Endothelial cell of hepatic sinusoid (primary cell): Measurements from ENCODE around the gene GOLPH3L.
"Not testable (repeated sequence)": the region's sequence is repeated elsewhere in the genome, so short reads cannot be mapped to it uniquely, and the experiment has no call there.

ENCODE experiments used
- in situ Hi-C: cut with HindIII; loops from 2 replicates; pipeline ENCODE4 v1.10.0; 2017; ENCODE audit warnings: low sequenced_read_pairs

GOLPH3L gene

DNA sequence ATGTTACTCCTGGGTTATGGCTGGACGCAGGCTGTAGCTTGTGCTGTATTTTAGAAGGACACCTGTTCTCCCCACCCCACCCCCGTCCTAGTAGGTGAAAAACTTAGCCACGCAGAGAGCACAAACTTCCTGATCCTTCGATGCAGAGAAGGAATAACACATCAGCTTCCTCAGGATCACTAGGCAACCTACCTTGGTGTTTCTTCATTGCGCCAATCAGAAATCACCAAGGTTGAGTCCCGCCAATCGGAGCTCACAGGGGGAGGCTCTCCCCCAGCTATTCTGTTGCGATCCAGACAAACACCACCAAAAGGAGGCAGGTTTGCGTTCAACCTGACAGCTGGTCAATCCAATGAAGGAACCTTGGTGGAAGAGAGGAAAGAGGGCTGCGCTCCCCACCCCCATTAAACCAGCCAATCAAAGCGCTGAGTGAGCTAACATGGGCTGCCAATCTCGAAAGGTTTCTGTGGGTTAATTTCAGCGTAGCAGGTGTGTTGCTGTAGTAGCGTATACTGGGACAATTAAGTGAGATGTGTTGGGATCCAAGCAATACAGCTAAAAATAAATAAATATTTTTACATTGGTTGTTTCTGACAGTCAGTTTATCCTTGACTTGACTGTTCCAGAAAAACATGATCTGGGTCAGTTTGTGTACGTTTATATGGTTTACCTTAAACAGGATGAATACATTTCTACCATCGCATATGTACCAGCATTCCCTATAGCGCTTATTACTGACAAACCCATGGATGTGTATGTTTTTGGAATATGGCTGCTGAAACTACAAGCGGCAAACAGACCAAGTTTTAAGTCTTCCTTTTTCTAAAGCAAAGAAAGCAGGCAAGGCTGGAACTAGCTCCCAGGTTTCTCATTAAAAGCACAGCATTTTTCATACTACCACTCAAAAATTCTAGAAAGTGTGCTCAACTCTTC, at the start of gene GOLPH3L:
Gene GOLPH3L (minus strand): TSS at position 160 of the 933 bp plus-strand sequence. CDS start 2,316 bp downstream, outside the sequence.
- in situ Hi-C loops = no loop called here

DNA sequence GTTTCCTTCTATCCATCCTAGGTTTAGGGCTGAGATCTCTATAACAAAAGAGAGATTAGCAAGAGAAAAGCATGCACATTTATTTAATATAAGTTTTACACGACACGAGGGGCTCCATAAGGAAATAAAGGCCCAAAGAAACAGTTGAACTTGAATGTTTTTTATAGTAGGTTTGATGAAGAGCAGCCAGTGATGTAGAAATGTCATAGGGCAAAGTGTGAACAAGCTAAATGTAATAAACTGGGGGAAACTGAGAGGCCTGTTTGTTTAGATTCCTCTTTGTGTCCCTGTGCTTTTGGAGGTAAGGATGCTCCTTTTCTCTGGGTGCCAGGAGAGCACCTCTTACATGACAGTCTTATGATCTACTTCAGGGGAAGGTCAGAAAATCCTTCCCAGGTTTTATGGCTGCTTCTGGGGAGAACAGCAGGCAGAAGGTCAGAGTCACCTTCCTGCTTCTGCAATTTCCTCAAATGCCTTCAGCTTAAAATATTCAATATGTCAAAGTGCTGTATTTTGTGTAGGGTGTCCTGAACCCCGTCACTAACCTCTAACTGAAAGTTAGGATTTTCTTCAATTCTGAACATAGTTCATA, 33.3 kb upstream of the GOLPH3L start:
- in situ Hi-C loops = no loop called here

DNA sequence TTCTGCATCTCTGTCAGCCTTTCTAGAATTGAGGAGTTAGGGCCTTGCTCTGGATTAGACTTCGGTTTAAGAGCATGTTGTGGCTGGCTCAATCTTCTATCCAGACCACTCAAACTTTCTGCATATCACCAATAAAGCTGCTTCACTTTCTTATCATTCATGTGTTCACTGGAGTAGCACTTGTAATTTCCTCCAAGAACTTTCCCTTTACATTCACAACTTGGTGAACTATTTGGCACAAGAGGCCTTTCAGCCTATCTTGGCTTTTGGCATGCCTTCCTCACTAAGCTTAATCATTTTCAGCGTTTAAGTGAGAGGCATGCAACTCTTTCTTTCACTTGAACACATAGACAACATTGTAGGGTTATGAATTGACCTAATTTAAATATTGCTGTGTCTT, 27.4 kb upstream of the GOLPH3L start:
- in situ Hi-C loops = loop anchor here (5.0 kb wide), 2 partner anchors 42 to 53 kb away; no protein-coding TSS in a partner anchor

DNA sequence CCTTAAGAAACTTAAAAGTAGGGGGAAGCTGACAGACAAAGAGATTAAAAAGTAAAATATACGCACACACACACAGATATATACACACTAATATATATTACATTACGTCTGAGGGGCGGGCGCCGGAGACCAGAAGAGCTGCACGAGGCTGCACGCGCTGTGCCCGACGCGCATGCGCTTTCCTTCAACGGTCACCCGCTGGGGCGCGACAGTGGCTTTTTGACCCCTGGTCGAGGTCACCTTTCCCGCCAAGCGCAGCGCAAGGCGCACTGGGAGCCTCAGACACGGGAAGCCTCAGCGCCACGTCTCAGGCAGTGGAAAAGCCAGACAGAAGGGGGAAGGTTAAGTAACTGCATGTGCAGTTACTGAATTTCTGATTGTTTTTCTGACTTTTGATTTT, 23.7 kb upstream of the GOLPH3L start, which contains the start of gene HORMAD1:
Gene HORMAD1 (minus strand): TSS at position 193 of the 400 bp plus-strand sequence. CDS start 1,390 bp downstream, outside the sequence.
- in situ Hi-C loops = loop anchor here (5.0 kb wide), 2 partner anchors 38 to 57 kb away; no protein-coding TSS in a partner anchor

DNA sequence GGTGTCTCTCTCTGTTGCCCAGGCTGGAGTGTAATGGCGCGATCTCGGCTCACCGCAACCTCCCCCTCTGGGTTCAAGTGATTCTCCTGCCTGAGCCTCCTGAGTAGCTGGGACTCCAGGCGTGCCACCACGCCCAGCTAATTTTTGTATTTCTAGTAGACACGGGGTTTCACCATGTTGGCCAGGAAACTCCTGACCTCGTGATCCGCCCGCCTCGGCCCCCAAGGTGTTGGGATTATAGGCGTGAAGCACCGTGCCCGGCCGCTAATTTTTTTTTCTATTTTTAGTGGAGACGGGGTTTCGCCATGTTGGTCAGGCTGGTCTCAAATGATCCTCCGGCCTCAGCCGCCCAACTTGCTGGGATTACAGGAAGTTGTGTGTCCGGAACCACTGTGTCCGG, 23.1 kb upstream of the GOLPH3L start:
- in situ Hi-C loops = loop anchor here (5.0 kb wide), 2 partner anchors 38 to 57 kb away; no protein-coding TSS in a partner anchor

DNA sequence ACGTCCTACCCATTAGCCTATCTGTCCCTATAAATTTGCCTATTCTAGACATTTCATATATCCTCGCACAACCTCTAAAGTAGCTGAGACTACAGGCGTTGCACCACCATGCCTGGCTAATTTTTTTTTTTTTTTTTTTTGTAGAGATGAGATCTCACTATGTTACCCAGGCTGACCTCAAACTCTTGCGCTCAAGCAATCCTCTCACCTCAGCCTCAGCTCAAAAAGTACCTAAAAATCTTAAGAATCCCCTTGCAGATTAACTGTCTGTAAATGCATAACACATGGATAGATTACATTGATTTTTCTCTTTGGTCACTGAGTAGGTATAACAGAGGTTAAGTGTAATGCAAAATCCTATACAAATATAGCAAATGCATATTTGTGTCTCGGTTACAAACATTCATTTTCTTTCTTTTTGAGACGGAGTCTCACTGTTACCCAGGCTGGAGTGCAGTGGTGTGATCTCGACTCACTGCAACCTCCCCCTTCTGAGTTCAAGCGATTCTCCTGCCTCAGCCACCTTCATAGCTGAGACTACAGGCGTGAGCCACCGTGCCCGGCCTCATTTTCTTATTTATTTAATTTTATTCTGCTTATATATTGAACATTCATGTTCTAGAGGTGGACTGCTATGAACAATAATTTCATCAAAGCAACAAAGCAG, 21.4 kb upstream of the GOLPH3L start:
- in situ Hi-C loops = no loop called here

DNA sequence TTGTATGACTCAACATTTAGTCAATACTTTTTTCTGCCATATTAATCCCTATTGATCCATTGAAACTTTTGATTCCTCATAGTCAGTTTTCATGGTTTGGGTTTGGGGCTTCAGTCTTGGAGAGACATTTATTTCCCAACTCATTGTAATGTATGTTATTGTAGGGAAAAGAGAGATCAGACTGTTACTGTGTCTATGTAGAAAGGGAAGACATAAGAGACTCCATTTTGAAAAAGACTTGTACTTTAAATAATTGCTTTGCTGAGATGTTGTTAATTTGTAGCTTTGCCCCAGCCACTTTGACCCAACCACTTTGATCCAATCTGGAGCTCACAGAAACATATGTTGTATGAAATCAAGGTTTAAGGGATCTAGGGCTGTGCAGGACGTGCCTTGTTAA, 12.1 kb upstream of the GOLPH3L start:
- in situ Hi-C loops = not testable (repeated sequence)

DNA sequence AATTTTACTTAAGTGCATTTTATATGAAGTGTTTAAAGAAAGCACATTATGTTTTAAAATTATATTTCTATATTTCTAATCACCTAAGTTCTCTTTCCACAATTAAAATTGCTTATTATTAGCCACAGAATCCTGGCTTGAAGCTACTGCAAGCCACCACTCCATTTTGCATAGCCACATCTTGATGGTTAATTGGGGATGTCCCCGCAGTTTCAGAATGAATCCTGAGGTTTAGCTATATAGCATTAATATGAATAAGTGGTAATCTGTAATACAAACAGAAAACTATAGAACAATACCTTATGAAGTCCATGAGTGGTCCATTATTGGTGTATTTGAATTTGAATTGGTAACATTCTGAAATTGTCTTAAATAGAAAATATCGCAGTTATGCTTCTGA, 11.6 kb upstream of the GOLPH3L start:
- in situ Hi-C loops = no loop called here

DNA sequence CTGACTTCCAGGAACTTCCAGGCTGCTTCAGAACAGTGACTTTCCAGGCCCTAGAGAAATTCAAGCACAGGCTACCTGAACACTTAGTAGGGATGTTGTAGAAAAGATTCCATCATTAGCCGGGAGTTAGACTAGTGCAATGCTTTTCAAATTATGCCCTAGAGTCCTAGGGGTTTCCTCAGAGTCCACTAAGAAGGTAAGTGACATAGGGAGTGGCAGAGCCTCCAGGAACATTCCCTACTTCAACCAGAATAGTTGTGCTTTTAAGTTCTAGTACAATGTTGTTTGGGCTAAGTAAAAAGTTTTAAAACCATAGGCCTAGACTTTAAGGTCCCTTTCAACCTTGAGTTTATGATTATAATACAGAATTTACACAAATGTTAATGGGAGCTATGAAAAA, 9.1 kb upstream of the GOLPH3L start:
- in situ Hi-C loops = no loop called here

DNA sequence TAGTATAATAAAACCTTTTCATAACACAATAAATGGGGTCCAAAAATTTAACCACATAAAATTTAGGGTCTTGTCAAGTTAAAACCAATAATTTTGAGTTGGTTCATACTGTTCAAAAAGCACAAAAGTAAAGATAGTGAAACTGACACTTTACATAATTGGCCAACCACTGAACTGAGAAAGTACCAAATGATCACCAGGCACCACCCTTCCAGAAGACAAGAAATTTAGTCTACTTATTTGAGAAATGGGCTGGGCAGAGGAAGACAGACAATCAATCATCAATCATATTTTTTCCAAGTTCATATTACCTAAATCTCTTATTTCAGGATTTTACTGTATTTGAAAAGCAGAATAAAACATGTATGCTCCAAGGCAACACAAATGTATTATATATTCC, 6.5 kb upstream of the GOLPH3L start:
- in situ Hi-C loops = no loop called here

DNA sequence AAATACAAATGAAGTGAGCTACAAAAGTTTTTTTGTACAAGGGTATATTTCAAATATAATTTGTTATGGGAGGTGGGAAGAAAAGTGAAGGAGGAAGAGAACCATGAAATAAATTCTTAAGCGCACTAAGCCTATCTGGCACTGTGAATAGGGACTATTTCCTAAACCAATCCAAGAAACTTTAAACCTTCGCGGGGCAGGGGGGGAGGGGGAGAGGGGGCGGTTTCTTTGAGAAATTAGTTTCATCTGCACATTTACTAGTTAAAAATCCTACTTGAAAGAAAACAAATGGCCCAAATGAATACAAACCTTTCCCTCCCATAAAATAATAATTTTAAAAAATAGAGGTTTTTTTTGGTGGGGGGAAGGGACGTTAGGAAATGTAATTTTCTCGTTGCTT, 364 bp downstream of the GOLPH3L start:
- in situ Hi-C loops = no loop called here

DNA sequence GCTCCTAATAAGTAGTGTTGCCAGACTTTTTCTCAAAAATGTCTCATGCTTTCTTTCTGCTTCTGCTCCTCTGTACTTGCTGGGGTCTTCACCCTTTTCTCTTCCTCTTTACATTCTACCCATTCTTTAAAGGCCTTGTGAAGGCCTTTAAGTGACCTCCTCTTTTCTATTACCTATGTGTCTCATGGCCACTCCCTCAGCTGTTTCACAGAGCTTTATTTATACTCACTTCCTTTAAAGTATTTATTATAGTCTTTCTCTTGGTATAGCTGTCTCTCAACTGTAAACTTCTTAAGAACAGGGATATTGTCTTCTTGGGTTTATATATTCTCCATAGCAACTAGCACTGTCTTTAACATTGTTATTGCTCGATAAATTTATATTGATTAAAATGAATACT, 792 bp downstream of the GOLPH3L start:
- in situ Hi-C loops = no loop called here

DNA sequence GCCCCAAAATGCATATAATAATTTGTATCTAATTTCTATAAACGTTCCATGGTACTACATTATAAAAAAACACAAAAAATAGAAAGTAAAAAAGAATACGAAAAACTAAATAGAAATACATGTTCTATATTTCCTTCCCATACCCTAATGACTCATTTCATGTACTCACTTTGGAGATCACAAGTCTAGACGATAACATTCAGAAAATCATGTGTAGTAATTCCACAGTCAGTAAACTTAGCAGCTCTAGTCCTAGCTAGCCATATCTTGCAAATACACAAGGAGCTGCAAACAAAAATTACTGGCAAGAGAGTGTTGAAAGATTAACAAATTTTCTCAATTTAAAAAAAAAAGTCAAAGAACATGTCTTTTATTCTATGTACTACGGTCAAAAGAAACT, 1.4 kb downstream of the GOLPH3L start:
- in situ Hi-C loops = no loop called here

DNA sequence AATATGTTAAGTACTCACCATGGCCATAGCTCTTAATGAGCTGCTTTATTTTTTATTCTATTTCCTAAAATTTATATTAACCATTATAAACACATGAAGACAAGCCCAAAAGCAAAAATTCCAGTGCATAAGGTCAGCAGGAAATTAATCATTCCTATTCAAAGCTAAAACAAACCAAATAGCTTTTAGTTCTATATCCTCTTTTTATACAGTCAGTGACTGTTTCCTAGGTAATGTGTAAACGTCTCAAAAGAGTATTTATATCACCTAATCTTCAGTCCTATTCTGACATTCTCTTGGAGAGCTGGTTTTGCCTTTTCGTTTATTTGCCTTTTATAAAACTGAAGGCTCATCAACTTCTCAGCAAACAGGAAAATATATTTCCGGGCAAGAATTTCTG, 4.2 kb downstream of the GOLPH3L start:
- in situ Hi-C loops = no loop called here

DNA sequence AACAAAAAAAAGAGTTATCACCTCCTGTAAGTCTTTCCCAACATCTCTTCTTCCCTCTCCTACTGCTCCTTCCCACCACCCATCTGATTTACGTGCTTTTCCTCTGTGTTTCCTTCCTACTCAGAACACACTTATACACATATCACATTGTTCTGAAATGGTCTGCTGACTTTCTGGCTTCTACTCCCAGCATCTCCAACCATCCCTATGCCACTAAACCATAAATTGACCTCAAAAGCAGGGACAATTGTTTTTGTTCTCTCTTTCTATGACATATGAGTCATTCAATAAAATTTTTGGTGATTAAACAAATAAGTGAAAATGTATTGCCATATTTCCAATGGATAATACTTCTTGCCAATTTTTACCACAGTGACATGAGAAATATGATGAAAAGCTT, 8.2 kb downstream of the GOLPH3L start:
- in situ Hi-C loops = no loop called here

DNA sequence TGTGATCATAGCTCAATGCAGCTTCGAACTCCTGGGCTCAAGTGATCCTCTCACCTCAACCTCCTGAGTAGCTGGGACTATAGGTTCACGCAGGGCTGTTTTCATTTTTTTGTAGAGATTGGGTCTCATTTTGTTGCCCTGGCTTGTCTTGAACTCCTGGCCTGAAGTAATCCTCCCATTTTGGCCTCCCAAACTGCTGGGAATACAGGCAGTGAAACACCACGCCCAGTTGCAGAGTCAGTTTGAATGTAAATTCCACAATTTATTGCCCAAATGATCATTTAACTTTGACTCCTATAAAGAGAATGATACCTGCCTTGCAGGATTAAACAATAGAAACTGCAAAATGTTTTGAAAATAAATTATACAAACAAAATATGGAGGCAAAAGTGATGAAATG, 10.7 kb downstream of the GOLPH3L start:
- in situ Hi-C loops = no loop called here

DNA sequence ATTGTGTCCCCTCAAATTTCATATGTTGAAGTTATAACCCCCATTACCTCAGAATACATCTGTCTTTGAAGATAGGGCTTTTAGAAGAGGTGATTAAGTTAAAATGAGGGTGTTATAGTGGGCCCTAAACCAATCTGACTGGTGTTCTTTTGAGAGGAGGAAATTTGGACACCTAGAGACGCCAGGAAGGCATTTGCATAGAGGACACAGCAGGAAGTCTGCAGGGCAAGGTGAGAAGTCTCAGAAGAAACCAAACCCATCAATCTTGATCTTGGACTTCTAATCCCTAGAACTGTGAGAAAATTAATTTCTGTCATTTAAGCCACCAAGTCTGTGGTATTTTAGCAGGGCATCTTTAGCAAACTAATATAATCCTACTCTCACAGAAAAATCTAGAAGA, 13.0 kb downstream of the GOLPH3L start:
- in situ Hi-C loops = loop anchor here (5.0 kb wide), 1 partner anchor 38 kb away; the partner anchor contains the start of gene HORMAD1

DNA sequence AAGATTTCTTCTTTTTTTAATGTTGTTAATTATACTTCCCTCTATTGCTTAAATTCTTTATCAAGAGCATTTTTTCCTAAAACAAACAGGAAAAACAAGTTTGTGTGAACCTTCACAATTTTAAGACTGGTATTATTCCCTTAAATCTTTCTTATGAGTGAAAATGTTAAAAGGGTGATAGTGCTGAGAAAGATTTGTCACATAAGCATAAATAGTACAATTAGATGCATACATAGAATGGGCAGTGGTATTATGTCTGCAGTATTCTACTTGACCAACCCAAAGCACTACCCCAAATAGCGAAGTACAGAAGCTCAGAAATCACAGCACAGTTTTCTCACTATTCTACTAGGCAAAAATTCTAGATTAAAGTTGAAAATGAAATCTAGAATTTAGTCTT, 18.0 kb downstream of the GOLPH3L start:
- in situ Hi-C loops = no loop called here

DNA sequence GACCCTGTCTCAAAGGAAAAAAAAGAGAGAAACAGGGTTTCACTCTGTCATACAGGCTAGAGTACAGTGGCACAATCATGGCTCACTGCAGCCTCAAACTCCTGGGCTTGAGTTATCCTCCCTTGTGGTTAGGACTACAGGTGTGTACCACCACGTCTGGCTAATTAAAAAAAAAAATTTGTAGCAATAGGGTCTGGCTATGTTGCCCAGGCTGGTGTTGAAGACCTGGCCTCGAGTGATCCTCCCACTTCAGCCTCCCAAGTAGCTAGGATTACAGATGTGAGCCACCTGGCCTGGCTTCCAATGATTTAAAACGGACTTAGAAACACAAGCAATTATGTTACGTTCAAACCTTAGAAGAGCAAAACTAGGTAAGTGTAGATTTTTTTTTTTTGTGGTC, 22.1 kb downstream of the GOLPH3L start:
- in situ Hi-C loops = no loop called here

DNA sequence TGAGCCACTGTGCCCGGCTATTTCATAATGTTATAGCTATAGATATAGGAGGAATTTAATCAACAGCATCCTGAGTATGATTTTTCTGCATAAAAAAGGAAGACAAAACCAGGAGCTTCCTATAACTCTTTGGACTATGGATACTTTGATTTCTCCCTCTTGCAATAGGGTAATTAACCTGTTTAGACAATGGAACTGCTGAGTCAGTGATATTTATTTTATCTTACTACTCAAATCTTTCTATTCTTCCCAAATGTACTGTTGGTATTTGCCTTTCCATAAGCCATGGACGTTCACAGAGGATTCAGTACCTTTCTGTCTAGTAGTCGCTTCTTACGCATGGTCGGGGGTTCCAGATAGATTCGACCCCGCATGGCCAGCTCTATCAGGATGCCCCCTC, 33.6 kb downstream of the GOLPH3L start:
- in situ Hi-C loops = no loop called here

DNA sequence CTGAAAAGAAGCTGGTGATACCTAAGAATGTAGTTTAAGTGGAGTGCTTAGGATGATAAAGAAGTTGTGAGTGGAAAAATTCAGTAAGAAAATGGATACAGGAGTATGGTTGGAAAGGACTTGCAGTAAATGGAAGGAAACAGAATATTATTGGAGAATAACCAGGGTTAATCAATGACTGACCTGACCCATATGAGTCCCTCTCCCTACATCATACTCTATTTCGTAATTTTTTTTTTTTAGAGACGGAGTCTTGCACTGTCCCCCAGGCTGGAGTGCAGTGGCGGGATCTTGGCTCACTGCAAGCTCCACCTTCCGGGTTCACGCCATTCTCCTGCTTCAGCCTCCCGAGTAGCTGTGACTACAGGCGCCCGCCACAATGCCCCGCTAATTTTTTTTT, 34.1 kb downstream of the GOLPH3L start:
- in situ Hi-C loops = no loop called here
